IPS DF 19.7 (cell line): Measurements from ENCODE around the gene ZNF326.

Experiments
- DNase-seq: peaks from one replicate; pipeline ENCODE4 v3.0.0-alpha.2; 2013; ENCODE audit warnings: low read depth, low spot score

ZNF326 gene

GRCh38 chr1:90074970-90075391 is 80.1 kb downstream of the ZNF326 start:
- no peak for DNase-seq

GRCh38 chr1:90083995-90084394 is 89.1 kb downstream of the ZNF326 start:
- no peak for DNase-seq
